ENCODE results near the gene OR10A3. TPM values are rescaled to one million over a fixed set of nuclear protein-coding genes. Genes with fewer than 3 reads are reported as not detected.

OR10A3 gene
- total RNA-seq, 1 experiment from 2014 or later = not detected

- no peak for DNase-seq
- TF ChIP-seq EZH2 (IDR thresholded peaks at IDR 0.05; ENCODE audit: low read depth) = no peak
- TF ChIP-seq, protein P1, sequence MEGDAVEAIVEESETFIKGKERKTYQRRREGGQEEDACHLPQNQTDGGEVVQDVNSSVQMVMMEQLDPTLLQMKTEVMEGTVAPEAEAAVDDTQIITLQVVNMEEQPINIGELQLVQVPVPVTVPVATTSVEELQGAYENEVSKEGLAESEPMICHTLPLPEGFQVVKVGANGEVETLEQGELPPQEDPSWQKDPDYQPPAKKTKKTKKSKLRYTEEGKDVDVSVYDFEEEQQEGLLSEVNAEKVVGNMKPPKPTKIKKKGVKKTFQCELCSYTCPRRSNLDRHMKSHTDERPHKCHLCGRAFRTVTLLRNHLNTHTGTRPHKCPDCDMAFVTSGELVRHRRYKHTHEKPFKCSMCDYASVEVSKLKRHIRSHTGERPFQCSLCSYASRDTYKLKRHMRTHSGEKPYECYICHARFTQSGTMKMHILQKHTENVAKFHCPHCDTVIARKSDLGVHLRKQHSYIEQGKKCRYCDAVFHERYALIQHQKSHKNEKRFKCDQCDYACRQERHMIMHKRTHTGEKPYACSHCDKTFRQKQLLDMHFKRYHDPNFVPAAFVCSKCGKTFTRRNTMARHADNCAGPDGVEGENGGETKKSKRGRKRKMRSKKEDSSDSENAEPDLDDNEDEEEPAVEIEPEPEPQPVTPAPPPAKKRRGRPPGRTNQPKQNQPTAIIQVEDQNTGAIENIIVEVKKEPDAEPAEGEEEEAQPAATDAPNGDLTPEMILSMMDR (conservative IDR thresholded peaks at IDR 0.05) = no peak
- intact Hi-C loops (cut with micrococcal nuclease; ENCODE audit: unreplicated experiment) = no loop called here
- Histone ChIP-seq H3K9me2 (ENCODE audit: insufficient read depth) (no peaks in the 10 kb centered on the region), H3K4me1 (replicated peaks; ENCODE audit: insufficient read depth) (peaks cover 14% of the 10 kb centered on the region), H3K4me2 (no peak overlapping the region), H3K79me2 (ENCODE audit: low read depth) (no peaks in the 10 kb centered on the region), H3K4me3 (no peak overlapping the region), H3K9me3 (ENCODE audit: insufficient read depth, low read depth) (no peaks in the 10 kb centered on the region), H3K27me3 (ENCODE audit: insufficient read depth, low read depth) (no peaks in the 10 kb centered on the region), H4K20me1 (ENCODE audit: insufficient read depth) (no peaks in the 10 kb centered on the region), H2AFZ (no peak overlapping the region), H3F3A (ENCODE audit: insufficient read depth, low read depth) (no peaks in the 10 kb centered on the region), H3K27ac (no peak overlapping the region), H3K36me3 (ENCODE audit: low read depth) (no peaks in the 10 kb centered on the region)
- CTCF ChIA-PET = no interaction called here
- POLR2A ChIA-PET (ENCODE audit: unreplicated experiment) = no interaction called here
- BruUV-seq (replicated peaks) = no TSS peak
Observed at GRCh38 chr11:7967826-7968225, 26.3 kb upstream of the OR10A3 start.

- intact Hi-C loops (cut with micrococcal nuclease; ENCODE audit: unreplicated experiment) = no loop called here
- ChIA-PET POLR2A (ENCODE audit: unreplicated experiment) (no interaction called here), CTCF (no interaction called here)
- Histone ChIP-seq H3K4me2 (no peak overlapping the region), H3K27ac (no peak overlapping the region), H3K79me2 (ENCODE audit: low read depth) (no peaks in the 10 kb centered on the region), H3K9me3 (ENCODE audit: insufficient read depth, low read depth) (no peaks in the 10 kb centered on the region), H3K27me3 (ENCODE audit: insufficient read depth, low read depth) (no peaks in the 10 kb centered on the region), H4K20me1 (ENCODE audit: insufficient read depth) (no peaks in the 10 kb centered on the region), H3K36me3 (ENCODE audit: low read depth) (no peaks in the 10 kb centered on the region), H3F3A (ENCODE audit: insufficient read depth, low read depth) (no peaks in the 10 kb centered on the region), H2AFZ (no peak overlapping the region), H3K9me2 (ENCODE audit: insufficient read depth) (no peaks in the 10 kb centered on the region), H3K4me3 (no peak overlapping the region), H3K4me1 (replicated peaks; ENCODE audit: insufficient read depth) (peaks cover 14% of the 10 kb centered on the region)
- BruUV-seq (replicated peaks) = no TSS peak
- DNase-seq = no peak
- no peak for TF ChIP-seq EZH2 (IDR thresholded peaks at IDR 0.05; ENCODE audit: low read depth)
- TF ChIP-seq, protein P1 (conservative IDR thresholded peaks at IDR 0.05) = no peak
Observed at GRCh38 chr11:7967097-7967496, 25.6 kb upstream of the OR10A3 start.

DNA sequence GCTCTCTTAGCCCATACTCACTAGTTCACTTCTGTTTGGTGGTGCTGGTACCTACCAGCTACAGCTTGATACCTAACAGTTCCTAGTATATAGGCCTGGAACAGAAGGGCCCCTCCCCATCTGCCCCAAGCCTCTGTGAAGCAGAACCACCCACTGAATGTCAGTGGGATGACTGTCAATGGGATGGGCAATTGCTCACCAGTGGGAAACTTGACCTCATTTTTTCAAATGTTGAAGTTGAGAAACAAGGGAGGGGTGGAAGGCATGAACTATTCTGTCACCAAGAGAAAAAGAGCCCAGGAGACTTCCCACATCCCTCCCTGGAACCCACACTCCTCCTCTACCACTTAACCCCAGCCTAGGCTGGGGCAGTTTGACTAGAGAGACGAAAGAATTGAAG, 23.9 kb upstream of the OR10A3 start, which contains the start of gene NLRP10:
Gene NLRP10, minus strand, starts transcription at position 62 of the 400 bp plus-strand sequence. CDS start 1,952 bp downstream, outside the sequence.
- TF ChIP-seq EZH2 (IDR thresholded peaks at IDR 0.05; ENCODE audit: low read depth) = no peak
- TF ChIP-seq, protein P1 (conservative IDR thresholded peaks at IDR 0.05) = no peak
- no peak within 1 kb of the TSS for H3K4me3 ChIP-seq
- peak within 1 kb of the TSS; percentile 19 for H3K4me2 ChIP-seq

More for the DNA sequence above, 23.9 kb upstream of the OR10A3 start, which contains the start of gene NLRP10:
- H3K4me1 ChIP-seq (replicated peaks; ENCODE audit: insufficient read depth) = peaks cover 14% of the 10 kb centered on the region
- no peaks in the 10 kb centered on the region for H3K9me2 ChIP-seq (ENCODE audit: insufficient read depth)
- H3K36me3 ChIP-seq (ENCODE audit: low read depth) = no peaks in the 10 kb centered on the region
- peak within 1 kb of the TSS; percentile 39; the same call in 1 of the 2 replicates for H3K27ac ChIP-seq
- peak in 1 of 2 experiments; percentile 9 for DNase-seq
- H3K79me2 ChIP-seq (ENCODE audit: low read depth) = no peaks in the 10 kb centered on the region
- CTCF ChIA-PET = interaction anchor here (0.5 kb wide), 1 partner anchor 21 kb away, joined by 3 read pairs; no protein-coding TSS in a partner anchor
- no peaks in the 10 kb centered on the region for H3K27me3 ChIP-seq (ENCODE audit: insufficient read depth, low read depth)
- H3K9me3 ChIP-seq (ENCODE audit: insufficient read depth, low read depth) = no peaks in the 10 kb centered on the region
- H4K20me1 ChIP-seq (ENCODE audit: insufficient read depth) = no peaks in the 10 kb centered on the region
- no TSS peak for BruUV-seq (replicated peaks)
- POLR2A ChIA-PET (ENCODE audit: unreplicated experiment) = no interaction called here
- H2AFZ ChIP-seq = no peak within 1 kb of the TSS
- intact Hi-C loops (cut with micrococcal nuclease; ENCODE audit: unreplicated experiment) = no loop called here
- H3F3A ChIP-seq (ENCODE audit: insufficient read depth, low read depth) = no peaks in the 10 kb centered on the region

Measured in PC-9 (cell line).